HG02678 (cell line): ENCODE results near the gene SPTBN1.
"Not testable (repeated sequence)": the region's sequence is repeated elsewhere in the genome, so short reads cannot be mapped to it uniquely, and the experiment has no call there.

Source experiments
- ATAC-seq: cut with Tn5 transposase; IDR thresholded peaks from one replicate; pipeline ENCODE4 v1.9.1; 2021; ENCODE audit warnings: mild to moderate bottlenecking, moderate library complexity; ENCODE audit not compliant: unreplicated experiment

SPTBN1 gene

GRCh38 chr2:54499661-54500060 is 43.5 kb downstream of the SPTBN1 start:
- no peak for ATAC-seq

- no peak for ATAC-seq
These were observed 44.5 kb downstream of the SPTBN1 start for GRCh38 chr2:54500404-54501205.

- no peak for ATAC-seq
These were observed 46.6 kb downstream of the SPTBN1 start for GRCh38 chr2:54502731-54503130.

- no peak for ATAC-seq
These were observed 47.1 kb downstream of the SPTBN1 start for GRCh38 chr2:54503192-54503591.

GRCh38 chr2:54503828-54504227 is 47.7 kb downstream of the SPTBN1 start:
- ATAC-seq = no peak

GRCh38 chr2:54504866-54505265 is 48.7 kb downstream of the SPTBN1 start:
- no peak for ATAC-seq

GRCh38 chr2:54508541-54508940 is 52.4 kb downstream of the SPTBN1 start:
- ATAC-seq = no peak

GRCh38 chr2:54509043-54509442 is 52.9 kb downstream of the SPTBN1 start:
- ATAC-seq = not testable (repeated sequence)

GRCh38 chr2:54510916-54511315 is 54.8 kb downstream of the SPTBN1 start:
- no peak for ATAC-seq

GRCh38 chr2:54512183-54512582 is 56.1 kb downstream of the SPTBN1 start:
- no peak for ATAC-seq

- no peak for ATAC-seq
These were observed 56.7 kb downstream of the SPTBN1 start for GRCh38 chr2:54512663-54513362.

GRCh38 chr2:54513363-54513715 is 57.2 kb downstream of the SPTBN1 start:
- ATAC-seq = no peak

- ATAC-seq = no peak
These were observed 58.9 kb downstream of the SPTBN1 start for GRCh38 chr2:54514822-54515569.

GRCh38 chr2:54516842-54517241 is 60.7 kb downstream of the SPTBN1 start:
- no peak for ATAC-seq

GRCh38 chr2:54518016-54518415 is 61.9 kb downstream of the SPTBN1 start:
- not testable (repeated sequence) for ATAC-seq

GRCh38 chr2:54518430-54518829 is 62.3 kb downstream of the SPTBN1 start:
- no peak for ATAC-seq

- ATAC-seq = no peak
These were observed 63.8 kb downstream of the SPTBN1 start for GRCh38 chr2:54519841-54520459.

GRCh38 chr2:54520687-54521086 is 64.6 kb downstream of the SPTBN1 start:
- no peak for ATAC-seq

- peak; percentile 73 for ATAC-seq
These were observed 66.6 kb downstream of the SPTBN1 start for GRCh38 chr2:54522624-54523281.

- no peak for ATAC-seq
These were observed 67.3 kb downstream of the SPTBN1 start for GRCh38 chr2:54523324-54523959.
